Activated CD8-positive, alpha-beta memory T cell treated with anti-CD3 and anti-CD28 coated beads for 48 hours (primary cell): ENCODE measurements around the gene GPR18.

Experiments used
- DNase-seq, 3 experiments: peaks; one replicate each; pipeline ENCODE4 v3.0.0-alpha.2; 2020; ENCODE audit warnings: low read depth in 2 of 3, low spot score in 2 of 3

Gene GPR18, protein sequence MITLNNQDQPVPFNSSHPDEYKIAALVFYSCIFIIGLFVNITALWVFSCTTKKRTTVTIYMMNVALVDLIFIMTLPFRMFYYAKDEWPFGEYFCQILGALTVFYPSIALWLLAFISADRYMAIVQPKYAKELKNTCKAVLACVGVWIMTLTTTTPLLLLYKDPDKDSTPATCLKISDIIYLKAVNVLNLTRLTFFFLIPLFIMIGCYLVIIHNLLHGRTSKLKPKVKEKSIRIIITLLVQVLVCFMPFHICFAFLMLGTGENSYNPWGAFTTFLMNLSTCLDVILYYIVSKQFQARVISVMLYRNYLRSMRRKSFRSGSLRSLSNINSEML

GRCh38 chr13:99258210-99258860, at the start of gene GPR18:
Gene GPR18 (minus strand): TSS chr13:99258379. CDS start chr13:99255872, 2,507 bp downstream.
- DNase-seq = no peak

DNA sequence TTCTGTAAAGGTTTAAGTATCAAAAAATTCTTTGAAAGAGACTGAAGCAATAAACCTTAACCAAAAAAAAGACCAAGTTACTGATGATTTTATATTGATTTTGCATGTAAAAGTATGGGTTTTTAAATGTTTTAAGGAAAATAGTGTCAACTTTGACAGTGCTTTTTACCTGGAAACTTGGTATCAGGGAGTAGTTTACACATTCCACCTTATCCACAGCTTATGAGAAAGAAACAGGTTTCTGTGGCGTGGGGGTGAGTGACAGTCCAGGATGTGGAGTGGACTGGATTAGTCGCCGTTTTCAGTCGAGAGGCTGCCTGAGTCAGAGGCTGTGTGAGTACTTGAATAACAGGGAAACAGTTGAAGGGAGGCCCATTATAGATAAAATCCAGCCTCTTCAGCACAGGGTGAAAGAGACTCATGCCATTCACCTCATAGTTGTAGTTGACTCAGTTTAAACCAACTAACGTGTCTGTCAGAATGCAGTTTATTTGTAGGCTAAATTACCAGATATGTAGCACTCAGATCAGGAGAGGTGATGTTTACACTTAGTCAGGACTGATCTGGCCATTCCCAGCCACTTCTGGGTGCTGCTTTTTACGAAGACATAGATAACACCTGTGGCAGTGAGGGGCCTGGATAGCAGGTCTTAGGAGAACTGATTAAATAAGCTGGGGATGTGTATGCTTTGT, 49.6 kb upstream of the GPR18 start:
- no peak for DNase-seq

GRCh38 chr13:99307247-99307646, 49.1 kb upstream of the GPR18 start, which contains the start of gene GPR183:
Gene GPR183 (minus strand): TSS chr13:99307399. CDS start chr13:99296145, 11,254 bp downstream.
- DNase-seq = no peak

DNA sequence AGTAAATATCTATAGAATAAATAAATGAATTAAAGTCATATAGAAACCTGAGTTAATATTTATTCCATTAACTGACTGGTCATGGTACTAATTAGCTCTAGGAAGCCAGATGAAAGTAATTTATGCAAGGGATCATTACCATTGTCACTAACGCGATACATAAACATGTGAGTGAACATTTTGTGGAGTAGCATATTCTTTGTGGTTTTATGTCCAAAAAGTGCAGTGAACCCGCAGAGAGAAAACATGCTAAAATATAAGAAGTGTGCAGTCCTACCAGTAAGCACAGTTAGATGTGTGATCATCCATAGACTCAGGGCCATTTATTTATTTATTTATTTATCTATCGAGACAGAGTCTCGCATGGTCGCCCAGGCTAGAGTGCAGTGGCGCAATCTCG, 47.4 kb upstream of the GPR18 start:
- DNase-seq = no peak

- DNase-seq = no peak
These were observed 47.0 kb upstream of the GPR18 start for GRCh38 chr13:99305158-99305557.

GRCh38 chr13:99304541-99304940, 46.4 kb upstream of the GPR18 start:
- DNase-seq = no peak

DNA sequence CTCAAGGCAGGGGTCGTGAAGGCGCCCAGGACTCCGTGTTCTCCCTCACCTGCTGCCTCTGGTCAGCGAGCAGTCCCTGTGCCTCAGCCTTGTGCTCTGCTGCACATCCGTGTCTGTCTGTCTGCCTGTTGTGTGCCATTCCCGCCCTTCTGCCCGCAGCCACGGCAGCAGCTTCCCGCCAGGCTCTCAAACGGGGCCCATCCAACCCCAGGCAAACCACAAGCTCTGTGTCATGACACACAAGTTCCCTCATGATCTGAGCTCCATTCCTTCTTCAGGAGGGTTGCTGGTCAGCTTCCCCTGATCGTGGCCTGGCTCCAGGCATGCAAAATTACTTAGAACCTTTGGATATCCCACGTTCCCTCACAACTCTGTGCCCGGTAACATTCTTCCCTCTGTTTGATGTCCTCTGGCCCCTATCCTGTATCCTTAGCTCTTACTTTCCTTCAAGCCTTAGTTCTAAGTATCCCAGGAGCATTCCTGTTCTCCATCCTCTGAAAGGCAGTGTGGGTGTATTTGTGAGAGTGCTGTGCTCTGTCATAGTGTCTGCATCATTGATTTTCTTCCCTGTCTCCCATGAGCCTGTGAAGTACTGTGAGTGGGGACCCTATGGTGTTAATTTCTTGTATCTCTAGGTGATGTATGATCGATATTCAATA, 45.8 kb upstream of the GPR18 start:
- no peak for DNase-seq

DNA sequence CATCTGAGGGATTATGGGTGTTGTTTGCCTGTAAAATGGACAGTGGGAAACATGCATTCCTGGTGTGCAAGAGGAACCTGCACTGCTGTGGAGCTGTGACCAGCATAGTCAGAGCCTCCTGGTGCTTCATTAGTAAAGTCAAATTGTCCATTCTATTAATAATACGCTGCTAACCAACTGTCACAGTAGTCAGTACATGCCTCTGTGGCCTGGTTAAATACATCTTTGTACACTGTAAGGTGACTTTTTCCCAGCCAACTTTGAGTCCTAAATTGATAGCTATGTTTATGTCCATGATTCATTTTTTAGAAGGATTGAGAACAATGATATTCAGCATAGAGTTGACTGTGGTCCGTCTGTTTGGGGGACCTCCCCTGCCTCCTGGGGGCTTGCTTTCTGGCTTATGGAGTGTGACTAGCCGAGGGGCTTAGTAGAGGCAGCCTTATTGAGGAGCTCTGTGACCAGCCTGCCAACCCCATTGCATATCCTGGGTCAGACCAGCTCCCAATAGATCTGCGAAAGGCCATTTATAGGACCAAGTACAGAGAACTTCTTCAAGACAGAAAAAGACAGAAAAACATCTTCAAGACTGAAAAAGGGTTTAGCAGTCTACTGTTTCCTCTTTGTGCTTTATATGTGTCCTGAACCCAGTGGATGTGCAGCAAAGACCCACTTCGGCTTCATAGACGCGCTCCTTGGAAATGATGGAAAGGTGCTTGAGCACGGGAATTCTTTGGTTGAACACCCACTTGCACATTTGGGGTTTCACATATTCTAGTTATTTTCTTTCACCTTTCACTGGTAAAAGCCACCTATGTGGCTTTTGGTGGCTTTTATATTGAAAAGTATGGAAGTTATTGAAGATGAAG, 44.7 kb upstream of the GPR18 start:
- no peak for DNase-seq

DNA sequence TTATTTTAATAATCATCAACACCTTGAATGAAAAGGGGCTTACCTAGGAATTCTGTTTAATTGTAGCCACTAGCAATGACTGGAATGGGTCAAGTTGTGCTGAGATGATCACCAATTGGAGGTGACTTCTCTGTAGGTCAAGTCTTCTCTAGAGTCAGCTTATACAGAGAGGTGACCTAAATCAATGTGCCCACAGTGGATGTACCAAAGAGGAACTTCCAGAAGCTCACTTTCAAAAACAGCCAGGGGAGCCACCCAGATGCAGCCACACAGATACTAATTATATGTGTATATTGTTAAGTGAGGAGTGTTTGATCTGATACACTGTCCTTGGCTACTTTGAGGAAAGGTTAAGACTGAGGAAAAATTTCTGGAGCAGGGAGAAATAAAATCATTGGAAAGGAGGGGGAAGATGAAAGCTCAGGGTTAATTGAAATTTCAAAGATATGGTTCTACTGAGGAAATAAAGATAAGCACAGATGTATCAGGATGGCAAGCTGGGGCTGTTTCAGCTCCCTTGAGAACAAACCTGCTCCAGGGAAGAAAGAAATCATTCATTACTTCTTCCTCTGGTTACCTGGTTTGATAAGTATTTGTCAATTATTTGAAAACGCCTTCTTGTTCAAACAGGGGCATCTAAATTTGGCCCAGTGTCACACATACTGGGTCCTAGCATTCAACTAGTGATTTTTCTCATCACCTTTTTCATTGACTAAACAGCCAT, 43.9 kb upstream of the GPR18 start:
- DNase-seq = no peak

DNA sequence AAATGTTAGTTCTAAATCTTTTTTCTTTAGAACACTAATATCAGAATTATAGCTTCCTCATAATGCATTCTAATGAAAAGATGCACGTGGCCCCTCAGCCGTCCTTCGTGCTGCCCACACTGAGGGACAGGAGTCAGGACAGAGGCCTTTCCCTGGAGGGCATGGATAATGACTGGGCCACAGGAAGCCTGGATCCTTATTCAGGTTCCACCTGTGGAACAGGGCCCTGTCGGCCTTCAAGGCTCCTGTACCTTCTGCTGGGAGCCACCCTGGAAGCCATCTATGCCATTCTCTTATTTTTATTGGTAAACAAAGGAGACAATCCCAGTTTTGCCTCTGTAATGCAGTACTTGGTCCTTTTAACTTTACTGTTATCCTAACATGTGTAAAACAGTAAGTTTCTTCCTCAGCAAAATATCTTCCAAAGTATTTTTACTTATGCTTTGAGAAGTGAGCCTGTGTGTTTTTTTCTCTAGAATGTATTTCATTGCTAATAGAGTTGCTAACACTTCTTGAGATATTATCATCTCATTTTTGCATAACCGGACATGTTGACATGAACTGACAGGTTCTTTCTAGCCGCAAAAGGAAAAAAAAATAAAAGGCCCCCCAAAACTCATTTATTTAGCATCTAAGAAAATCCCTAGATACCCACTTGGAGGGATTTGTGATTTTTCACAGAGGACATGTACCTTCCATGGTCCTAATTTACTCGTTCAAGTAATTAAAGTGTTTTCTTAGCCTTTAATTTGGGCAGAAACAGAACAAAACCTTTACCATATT, 43.1 kb upstream of the GPR18 start:
- DNase-seq = no peak

- DNase-seq = no peak
These were observed 41.8 kb upstream of the GPR18 start for GRCh38 chr13:99299920-99300341.

- no peak for DNase-seq
These were observed 41.2 kb upstream of the GPR18 start for GRCh38 chr13:99299256-99299919.

DNA sequence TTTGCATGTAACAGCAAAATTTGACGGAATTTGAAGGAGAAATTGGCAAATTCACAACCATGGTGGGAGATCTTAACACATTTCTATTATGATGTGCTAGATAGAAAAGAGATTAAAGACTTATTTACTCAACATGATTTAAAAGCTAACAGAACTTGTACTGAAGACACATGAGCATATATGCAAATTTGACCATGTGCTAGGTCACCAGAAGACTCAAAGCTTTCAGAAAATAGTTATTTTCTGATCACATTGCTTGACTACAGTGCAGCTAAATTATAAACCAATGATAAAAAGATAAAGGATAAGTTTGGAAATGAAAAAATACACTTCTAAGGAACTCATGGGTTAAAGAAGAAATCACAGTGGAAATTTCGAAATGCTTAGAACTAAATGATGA, 39.9 kb upstream of the GPR18 start:
- no peak for DNase-seq

- DNase-seq = no peak
These were observed 39.2 kb upstream of the GPR18 start for GRCh38 chr13:99297331-99297730.

DNA sequence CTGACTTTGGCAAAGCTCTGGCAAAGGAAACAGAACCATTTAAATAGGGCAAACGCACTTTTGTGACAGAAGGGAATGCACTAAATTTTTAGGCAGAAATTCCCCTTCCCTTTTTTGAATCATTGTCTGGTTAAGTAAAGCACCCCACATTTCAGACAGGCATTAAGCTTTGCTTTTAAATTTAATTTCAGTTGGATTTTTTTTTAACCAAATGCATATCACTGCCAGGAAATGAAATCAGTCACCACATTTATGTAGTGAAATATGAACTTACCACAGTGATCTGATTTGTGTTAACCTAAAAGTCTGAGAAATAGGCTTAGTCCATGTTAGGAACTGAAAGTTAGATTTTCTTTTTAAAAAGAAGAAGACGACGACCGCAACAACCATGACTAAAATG, 38.2 kb upstream of the GPR18 start:
- DNase-seq = no peak

- no peak for DNase-seq
These were observed 37.5 kb upstream of the GPR18 start for GRCh38 chr13:99295488-99296252.

- DNase-seq = no peak
These were observed 36.8 kb upstream of the GPR18 start for GRCh38 chr13:99294958-99295357.

DNA sequence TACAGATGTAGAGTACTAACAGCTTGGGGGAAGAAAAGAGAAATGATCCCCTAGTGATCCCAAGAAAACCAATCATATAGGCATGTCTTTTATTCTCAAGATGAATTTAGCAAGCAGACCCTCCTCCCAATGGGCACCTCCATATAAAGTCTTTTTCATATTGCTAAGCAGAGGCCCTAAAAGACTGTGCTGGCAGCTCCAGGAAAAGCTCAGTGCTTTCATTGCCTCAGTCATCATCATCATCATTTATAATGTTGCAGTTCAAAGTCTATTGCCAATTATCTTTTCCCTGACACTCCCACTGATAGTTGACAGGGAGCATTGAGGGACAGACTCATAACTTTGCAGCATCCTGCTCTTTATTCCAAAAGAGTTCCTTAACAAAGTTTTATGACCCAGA, 36.0 kb upstream of the GPR18 start:
- no peak for DNase-seq
